ENCODE measurements around the gene GDAP1L1.

GRCh38 chr20:44304383-44304782 is 57.3 kb downstream of the GDAP1L1 start:
- TF ChIP-seq POLR2AphosphoS5 (IDR thresholded peaks at IDR 0.05; ENCODE audit: borderline replicate concordance, low read depth, low read length), result no peak
- TF ChIP-seq EZH2 (IDR thresholded peaks at IDR 0.05), result no peak
- no peak for TF ChIP-seq FOXP2 (optimal IDR thresholded peaks at IDR 0.05; ENCODE audit: control extremely low read depth, extremely low read length, insufficient read depth)

Data from SK-N-MC (cell line).